T-helper 17 cell (primary cell): Measurements from ENCODE around the gene TMEM212. TPM values are rescaled to one million over a fixed set of nuclear protein-coding genes. Genes with fewer than 3 reads are reported as not detected.

Experiments used
- ATAC-seq: fragments of 150-1000 bp; cut with Tn5 transposase; 2 replicates; pipeline ENCODE4 v1.10.0; 2021; ENCODE audit warnings: mild to moderate bottlenecking, moderate library complexity
- DNase-seq, 3 donors: peaks; one replicate each; pipeline versions ENCODE4 v3.0.0 to v3.0.0-alpha.2; 2020 to 2021
- H3K9me3 ChIP-seq: one replicate; pipeline ENCODE4 v1.7.0; 2013; ENCODE audit warnings: low read length, mild to moderate bottlenecking; ENCODE audit not compliant: control insufficient read depth, poor library complexity, severe bottlenecking
- H3K27ac Mint-ChIP-seq: one replicate; pipeline ENCODE4 v1.8.0; 2022; ENCODE audit warnings: mild to moderate bottlenecking, moderate library complexity, mixed read lengths
- H3K27me3 Mint-ChIP-seq: one replicate; pipeline ENCODE4 v1.8.0; 2022; ENCODE audit warnings: mixed read lengths
- H3K36me3 Mint-ChIP-seq: one replicate; pipeline ENCODE4 v1.8.0; 2022; ENCODE audit warnings: low read depth, mixed read lengths
- H3K4me1 Mint-ChIP-seq: one replicate; pipeline ENCODE4 v1.8.0; 2022; ENCODE audit warnings: mild to moderate bottlenecking, mixed read lengths
- H3K4me3 Mint-ChIP-seq: one replicate; pipeline ENCODE4 v1.8.0; 2022; ENCODE audit warnings: mild to moderate bottlenecking, moderate library complexity, mixed read lengths
- total RNA-seq, 4 donors: library from RNA in 2 of 4; stranded (reverse) in 2 of 4; gene quantifications; one replicate each; pipeline ENCODE4 v1.2.3 and lab custom pipeline; 2022 to 2026

Gene TMEM212
- total RNA-seq, 2 donors from 2014 or later = not detected

GRCh38 chr3:171880101-171880870, 37.1 kb downstream of the TMEM212 start:
- no peaks in the 10 kb centered on the region for H3K36me3 Mint-ChIP-seq
- no peak overlapping the region for H3K27ac Mint-ChIP-seq
- peaks cover 56% of the 10 kb centered on the region for H3K27me3 Mint-ChIP-seq
- ATAC-seq (no peak), DNase-seq (no peak)
- H3K9me3 ChIP-seq = no peaks in the 10 kb centered on the region
- H3K4me3 Mint-ChIP-seq = no peak overlapping the region
- no peaks in the 10 kb centered on the region for H3K4me1 Mint-ChIP-seq

GRCh38 chr3:171881251-171881650, 38.1 kb downstream of the TMEM212 start:
- Mint-ChIP-seq H3K27me3 (peaks cover 46% of the 10 kb centered on the region), H3K4me1 (no peaks in the 10 kb centered on the region), H3K27ac (no peak overlapping the region), H3K4me3 (no peak overlapping the region), H3K36me3 (no peaks in the 10 kb centered on the region)
- DNase-seq = no peak
- no peaks in the 10 kb centered on the region for H3K9me3 ChIP-seq
- no peak for ATAC-seq

GRCh38 chr3:171883257-171883892, 40.2 kb downstream of the TMEM212 start:
- H3K4me3 Mint-ChIP-seq = no peak overlapping the region
- no peaks in the 10 kb centered on the region for H3K9me3 ChIP-seq
- no peak overlapping the region for H3K27ac Mint-ChIP-seq
- H3K4me1 Mint-ChIP-seq = no peaks in the 10 kb centered on the region
- DNase-seq (no peak), ATAC-seq (no peak)
- peaks cover 39% of the 10 kb centered on the region for H3K27me3 Mint-ChIP-seq
- no peaks in the 10 kb centered on the region for H3K36me3 Mint-ChIP-seq

GRCh38 chr3:171883893-171884279, 40.7 kb downstream of the TMEM212 start:
- no peak overlapping the region for H3K4me3 Mint-ChIP-seq
- H3K27me3 Mint-ChIP-seq = peaks cover 35% of the 10 kb centered on the region
- no peak overlapping the region for H3K27ac Mint-ChIP-seq
- DNase-seq = no peak
- no peaks in the 10 kb centered on the region for H3K36me3 Mint-ChIP-seq
- no peaks in the 10 kb centered on the region for H3K4me1 Mint-ChIP-seq
- H3K9me3 ChIP-seq = no peaks in the 10 kb centered on the region
- no peak for ATAC-seq

GRCh38 chr3:171888466-171888865, 45.3 kb downstream of the TMEM212 start:
- no peaks in the 10 kb centered on the region for H3K9me3 ChIP-seq
- ATAC-seq = no peak
- no peak overlapping the region for H3K27ac Mint-ChIP-seq
- H3K4me1 Mint-ChIP-seq = no peaks in the 10 kb centered on the region
- no peak for DNase-seq
- H3K4me3 Mint-ChIP-seq = no peak overlapping the region
- H3K27me3 Mint-ChIP-seq = peaks cover 14% of the 10 kb centered on the region
- no peaks in the 10 kb centered on the region for H3K36me3 Mint-ChIP-seq

- Mint-ChIP-seq H3K27ac (no peak overlapping the region), H3K4me1 (peaks cover 2% of the 10 kb centered on the region), H3K4me3 (no peak overlapping the region), H3K27me3 (peaks cover 14% of the 10 kb centered on the region), H3K36me3 (no peaks in the 10 kb centered on the region)
- H3K9me3 ChIP-seq = no peaks in the 10 kb centered on the region
- DNase-seq = no peak
- ATAC-seq = no peak
These were observed 47.2 kb downstream of the TMEM212 start for GRCh38 chr3:171890398-171890797.

GRCh38 chr3:171892457-171892856, 49.3 kb downstream of the TMEM212 start:
- Mint-ChIP-seq H3K27ac (no peak overlapping the region), H3K4me3 (no peak overlapping the region), H3K27me3 (peaks cover 20% of the 10 kb centered on the region), H3K4me1 (peaks cover 2% of the 10 kb centered on the region), H3K36me3 (no peaks in the 10 kb centered on the region)
- H3K9me3 ChIP-seq = no peaks in the 10 kb centered on the region
- DNase-seq = no peak
- ATAC-seq = no peak

- H3K4me3 Mint-ChIP-seq = no peak overlapping the region
- no peak overlapping the region for H3K27ac Mint-ChIP-seq
These were observed 52.1 kb downstream of the TMEM212 start for GRCh38 chr3:171895291-171895690.

GRCh38 chr3:171895900-171896299, 52.8 kb downstream of the TMEM212 start:
- no peak for DNase-seq
- Mint-ChIP-seq H3K27ac (no peak overlapping the region), H3K27me3 (peaks cover 28% of the 10 kb centered on the region)

More at GRCh38 chr3:171895291-171895690, 52.1 kb downstream of the TMEM212 start:
- Mint-ChIP-seq H3K4me1 (peaks cover 2% of the 10 kb centered on the region), H3K27me3 (peaks cover 25% of the 10 kb centered on the region), H3K36me3 (peaks cover 2% of the 10 kb centered on the region)
- DNase-seq (no peak), ATAC-seq (no peak)
- H3K9me3 ChIP-seq = no peaks in the 10 kb centered on the region

GRCh38 chr3:171896316-171896715, 53.2 kb downstream of the TMEM212 start:
- DNase-seq (no peak), ATAC-seq (no peak)
- Mint-ChIP-seq H3K4me1 (peaks cover 2% of the 10 kb centered on the region), H3K27me3 (peaks cover 31% of the 10 kb centered on the region), H3K36me3 (peaks cover 3% of the 10 kb centered on the region), H3K4me3 (no peak overlapping the region), H3K27ac (no peak overlapping the region)
- H3K9me3 ChIP-seq = no peaks in the 10 kb centered on the region

More at GRCh38 chr3:171895900-171896299, 52.8 kb downstream of the TMEM212 start:
- Mint-ChIP-seq H3K4me1 (peaks cover 2% of the 10 kb centered on the region), H3K36me3 (peaks cover 3% of the 10 kb centered on the region), H3K4me3 (no peak overlapping the region)
- ATAC-seq = no peak
- no peaks in the 10 kb centered on the region for H3K9me3 ChIP-seq

GRCh38 chr3:171898192-171898591, 55.0 kb downstream of the TMEM212 start:
- H3K27me3 Mint-ChIP-seq = peaks cover 41% of the 10 kb centered on the region

GRCh38 chr3:171900446-171900845, 57.3 kb downstream of the TMEM212 start:
- peaks cover 36% of the 10 kb centered on the region for H3K27me3 Mint-ChIP-seq
- no peak for ATAC-seq
- no peak overlapping the region for H3K27ac Mint-ChIP-seq
- H3K9me3 ChIP-seq = no peaks in the 10 kb centered on the region
- no peak overlapping the region for H3K4me3 Mint-ChIP-seq
- peaks cover 3% of the 10 kb centered on the region for H3K36me3 Mint-ChIP-seq
- no peaks in the 10 kb centered on the region for H3K4me1 Mint-ChIP-seq
- DNase-seq = no peak

More at GRCh38 chr3:171898192-171898591, 55.0 kb downstream of the TMEM212 start:
- no peak for ATAC-seq
- no peak for DNase-seq
- Mint-ChIP-seq H3K4me1 (peaks cover 2% of the 10 kb centered on the region), H3K27ac (no peak overlapping the region), H3K4me3 (no peak overlapping the region), H3K36me3 (peaks cover 3% of the 10 kb centered on the region)
- H3K9me3 ChIP-seq = no peaks in the 10 kb centered on the region

GRCh38 chr3:171901615-171902312, 58.6 kb downstream of the TMEM212 start:
- DNase-seq (no peak), ATAC-seq (no peak)
- Mint-ChIP-seq H3K4me1 (no peaks in the 10 kb centered on the region), H3K4me3 (no peak overlapping the region), H3K27me3 (peaks cover 30% of the 10 kb centered on the region), H3K36me3 (peaks cover 3% of the 10 kb centered on the region), H3K27ac (no peak overlapping the region)
- no peaks in the 10 kb centered on the region for H3K9me3 ChIP-seq
